Measurements from ENCODE around the gene KRT17. TPM values are rescaled to one million over a fixed set of nuclear protein-coding genes. Genes with fewer than 3 reads are reported as not detected.

The KRT17 gene
- total and polyA plus RNA-seq, 10 of the 15 experiments (the other 5 are each of a cell fraction or from before 2014, with no cell fraction given) = 0.47 to 30.0 (median 2.5) TPM

DNA sequence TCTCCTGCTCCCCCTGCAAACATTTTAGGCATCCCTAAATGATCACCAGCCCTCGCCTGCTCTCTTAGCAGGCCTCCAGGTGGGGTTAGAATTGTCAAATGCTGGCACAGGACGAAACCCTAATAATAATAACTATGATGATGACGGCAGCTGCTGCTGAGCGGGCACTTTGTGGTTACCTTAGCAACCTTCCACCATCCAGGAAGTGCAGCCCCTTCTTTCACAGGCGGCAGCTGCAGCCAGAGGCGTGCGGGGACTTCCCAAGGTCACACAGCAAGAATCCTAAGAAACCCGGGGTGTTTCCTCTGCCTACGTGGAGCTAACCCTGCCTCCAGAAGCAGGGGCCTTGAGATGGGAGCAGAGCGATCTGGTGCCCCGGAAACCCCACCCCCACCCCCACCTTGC, 41.9 kb upstream of the KRT17 start:
- FAIRE-seq (no peak), DNase-seq (ENCODE audit: low read depth, low spot score) (peak; percentile 75), ATAC-seq (peak; percentile 66)
- in situ Hi-C loops (cut with MboI) (loop anchor here (10.0 kb wide), 1 partner anchor 1051 kb away; no protein-coding TSS in a partner anchor), intact Hi-C loops (cut with micrococcal nuclease; ENCODE audit: unreplicated experiment) (loop anchor here (2.0 to 5.0 kb wide), 2 partner anchors 23 to 1049 kb away; partner anchors contain the start of gene EIF1)
- POLR2A ChIA-PET = interaction anchor here (0.6 to 8.3 kb wide), 7 partner anchors 12 to 847 kb away, joined by 3 to 103 read pairs (median 4); partner anchors contain the start of gene EIF1
- Histone ChIP-seq H3K9me3 (replicated peaks; ENCODE audit: control insufficient read depth, insufficient read depth, low read length) (no peaks in the 10 kb centered on the region), H3K4me1 (ENCODE audit: control insufficient read depth, insufficient read depth, low read length) (peaks cover 39% of the 10 kb centered on the region), H3K27me3 (replicated peaks in 1 of 2; ENCODE audit: control insufficient read depth in 2 of 2, insufficient read depth in 2 of 2, low read length in 1 of 2) (no peaks in the 10 kb centered on the region), H2AFZ (ENCODE audit: control insufficient read depth, low read depth, low read length) (peak overlapping the region; percentile 72), H3K27ac (ENCODE audit: control insufficient read depth, insufficient read depth) (peak overlapping the region; percentile 67), H3K9ac (ENCODE audit: control insufficient read depth, insufficient read depth, low read length) (peak overlapping the region; percentile 59), H3K36me3 (ENCODE audit: control insufficient read depth in 2 of 2, insufficient read depth in 2 of 2, low read length in 1 of 2) (no peaks in the 10 kb centered on the region), H3K79me2 (ENCODE audit: control insufficient read depth, insufficient read depth, low read length) (no peaks in the 10 kb centered on the region), H3K4me2 (ENCODE audit: control insufficient read depth, insufficient read depth) (peak overlapping the region; percentile 99), H4K20me1 (ENCODE audit: control insufficient read depth, insufficient read depth) (no peaks in the 10 kb centered on the region), H3K4me3 (peak overlapping the region; percentile 73)
- CTCF ChIA-PET = interaction anchor here (0.6 to 12.0 kb wide), 19 partner anchors 8 to 1698 kb away, joined by 3 to 420 read pairs (median 4); partner anchors contain the start of gene EIF1
- WGBS (ENCODE audit: insufficient coverage, insufficient replicate concordance, low lambda C conversion rate, missing lambda C conversion rate) = 1% methylated on average over 11 of the region's 11 CpGs
- no TSS peak for BruUV-seq (replicated peaks)
- RAD21 ChIA-PET (ENCODE audit: unreplicated experiment) = interaction anchor here (1.0 to 9.6 kb wide), 12 partner anchors 10 to 1133 kb away, joined by 3 to 193 read pairs (median 7); partner anchors contain the start of gene EIF1
- SMC1A ChIA-PET (ENCODE audit: uncharacterized antibody, unreplicated experiment) = interaction anchor here (0.9 to 6.9 kb wide), 7 partner anchors 12 to 1050 kb away, joined by 3 to 92 read pairs (median 14); partner anchors contain the start of gene EIF1
- no peak for TF ChIP-seq KAT2A (conservative IDR thresholded peaks at IDR 0.05; ENCODE audit: control insufficient read depth, low read depth, low read length)
- peak; percentile 19 for TF ChIP-seq SMAD1 (IDR thresholded peaks at IDR 0.05; ENCODE audit: low read depth, partially characterized antibody)
- TF ChIP-seq ATF7 (IDR thresholded peaks at IDR 0.05; ENCODE audit: low read depth) = peak; percentile 52; the same call in 1 of the 2 replicates
- TF ChIP-seq, protein P1, sequence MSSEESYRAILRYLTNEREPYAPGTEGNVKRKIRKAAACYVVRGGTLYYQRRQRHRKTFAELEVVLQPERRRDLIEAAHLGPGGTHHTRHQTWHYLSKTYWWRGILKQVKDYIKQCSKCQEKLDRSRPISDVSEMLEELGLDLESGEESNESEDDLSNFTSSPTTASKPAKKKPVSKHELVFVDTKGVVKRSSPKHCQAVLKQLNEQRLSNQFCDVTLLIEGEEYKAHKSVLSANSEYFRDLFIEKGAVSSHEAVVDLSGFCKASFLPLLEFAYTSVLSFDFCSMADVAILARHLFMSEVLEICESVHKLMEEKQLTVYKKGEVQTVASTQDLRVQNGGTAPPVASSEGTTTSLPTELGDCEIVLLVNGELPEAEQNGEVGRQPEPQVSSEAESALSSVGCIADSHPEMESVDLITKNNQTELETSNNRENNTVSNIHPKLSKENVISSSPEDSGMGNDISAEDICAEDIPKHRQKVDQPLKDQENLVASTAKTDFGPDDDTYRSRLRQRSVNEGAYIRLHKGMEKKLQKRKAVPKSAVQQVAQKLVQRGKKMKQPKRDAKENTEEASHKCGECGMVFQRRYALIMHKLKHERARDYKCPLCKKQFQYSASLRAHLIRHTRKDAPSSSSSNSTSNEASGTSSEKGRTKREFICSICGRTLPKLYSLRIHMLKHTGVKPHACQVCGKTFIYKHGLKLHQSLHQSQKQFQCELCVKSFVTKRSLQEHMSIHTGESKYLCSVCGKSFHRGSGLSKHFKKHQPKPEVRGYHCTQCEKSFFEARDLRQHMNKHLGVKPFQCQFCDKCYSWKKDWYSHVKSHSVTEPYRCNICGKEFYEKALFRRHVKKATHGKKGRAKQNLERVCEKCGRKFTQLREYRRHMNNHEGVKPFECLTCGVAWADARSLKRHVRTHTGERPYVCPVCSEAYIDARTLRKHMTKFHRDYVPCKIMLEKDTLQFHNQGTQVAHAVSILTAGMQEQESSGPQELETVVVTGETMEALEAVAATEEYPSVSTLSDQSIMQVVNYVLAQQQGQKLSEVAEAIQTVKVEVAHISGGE (CRISPR knock-in tag; IDR thresholded peaks at IDR 0.05) = no peak
- no peak for TF ChIP-seq NFYB (IDR thresholded peaks at IDR 0.05; ENCODE audit: insufficient read depth, low read depth, low read length)
- TF ChIP-seq, protein P2, sequence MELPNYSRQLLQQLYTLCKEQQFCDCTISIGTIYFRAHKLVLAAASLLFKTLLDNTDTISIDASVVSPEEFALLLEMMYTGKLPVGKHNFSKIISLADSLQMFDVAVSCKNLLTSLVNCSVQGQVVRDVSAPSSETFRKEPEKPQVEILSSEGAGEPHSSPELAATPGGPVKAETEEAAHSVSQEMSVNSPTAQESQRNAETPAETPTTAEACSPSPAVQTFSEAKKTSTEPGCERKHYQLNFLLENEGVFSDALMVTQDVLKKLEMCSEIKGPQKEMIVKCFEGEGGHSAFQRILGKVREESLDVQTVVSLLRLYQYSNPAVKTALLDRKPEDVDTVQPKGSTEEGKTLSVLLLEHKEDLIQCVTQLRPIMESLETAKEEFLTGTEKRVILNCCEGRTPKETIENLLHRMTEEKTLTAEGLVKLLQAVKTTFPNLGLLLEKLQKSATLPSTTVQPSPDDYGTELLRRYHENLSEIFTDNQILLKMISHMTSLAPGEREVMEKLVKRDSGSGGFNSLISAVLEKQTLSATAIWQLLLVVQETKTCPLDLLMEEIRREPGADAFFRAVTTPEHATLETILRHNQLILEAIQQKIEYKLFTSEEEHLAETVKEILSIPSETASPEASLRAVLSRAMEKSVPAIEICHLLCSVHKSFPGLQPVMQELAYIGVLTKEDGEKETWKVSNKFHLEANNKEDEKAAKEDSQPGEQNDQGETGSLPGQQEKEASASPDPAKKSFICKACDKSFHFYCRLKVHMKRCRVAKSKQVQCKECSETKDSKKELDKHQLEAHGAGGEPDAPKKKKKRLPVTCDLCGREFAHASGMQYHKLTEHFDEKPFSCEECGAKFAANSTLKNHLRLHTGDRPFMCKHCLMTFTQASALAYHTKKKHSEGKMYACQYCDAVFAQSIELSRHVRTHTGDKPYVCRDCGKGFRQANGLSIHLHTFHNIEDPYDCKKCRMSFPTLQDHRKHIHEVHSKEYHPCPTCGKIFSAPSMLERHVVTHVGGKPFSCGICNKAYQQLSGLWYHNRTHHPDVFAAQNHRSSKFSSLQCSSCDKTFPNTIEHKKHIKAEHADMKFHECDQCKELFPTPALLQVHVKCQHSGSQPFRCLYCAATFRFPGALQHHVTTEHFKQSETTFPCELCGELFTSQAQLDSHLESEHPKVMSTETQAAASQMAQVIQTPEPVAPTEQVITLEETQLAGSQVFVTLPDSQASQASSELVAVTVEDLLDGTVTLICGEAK (IDR thresholded peaks at IDR 0.05; ENCODE audit: borderline replicate concordance) = no peak
- no peak; the same call in 1 of the 2 replicates for TF ChIP-seq ASH2L (IDR thresholded peaks at IDR 0.05; ENCODE audit: borderline replicate concordance, low read depth)
- no peak for TF ChIP-seq RFX5 (IDR thresholded peaks at IDR 0.05; ENCODE audit: low read depth, low read length)
- no peak for TF ChIP-seq NFIC (IDR thresholded peaks at IDR 0.05; ENCODE audit: low read depth, low read length)
- no peak for TF ChIP-seq ZNF274 (IDR thresholded peaks at IDR 0.05; ENCODE audit: insufficient read depth, insufficient read length)
- TF ChIP-seq, protein P3, sequence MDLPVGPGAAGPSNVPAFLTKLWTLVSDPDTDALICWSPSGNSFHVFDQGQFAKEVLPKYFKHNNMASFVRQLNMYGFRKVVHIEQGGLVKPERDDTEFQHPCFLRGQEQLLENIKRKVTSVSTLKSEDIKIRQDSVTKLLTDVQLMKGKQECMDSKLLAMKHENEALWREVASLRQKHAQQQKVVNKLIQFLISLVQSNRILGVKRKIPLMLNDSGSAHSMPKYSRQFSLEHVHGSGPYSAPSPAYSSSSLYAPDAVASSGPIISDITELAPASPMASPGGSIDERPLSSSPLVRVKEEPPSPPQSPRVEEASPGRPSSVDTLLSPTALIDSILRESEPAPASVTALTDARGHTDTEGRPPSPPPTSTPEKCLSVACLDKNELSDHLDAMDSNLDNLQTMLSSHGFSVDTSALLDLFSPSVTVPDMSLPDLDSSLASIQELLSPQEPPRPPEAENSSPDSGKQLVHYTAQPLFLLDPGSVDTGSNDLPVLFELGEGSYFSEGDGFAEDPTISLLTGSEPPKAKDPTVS (IDR thresholded peaks at IDR 0.05; ENCODE audit: low read depth, low read length) = no peak
